Measurements from ENCODE around the gene NUP93. TPM values are rescaled to one million over a fixed set of nuclear protein-coding genes. Genes with fewer than 3 reads are reported as not detected.
A peak's percentile ranks its signal among the peaks of the same experiment; 100 is the strongest.

The NUP93 gene
- polyA plus RNA-seq, 1 of the 3 experiments (the other 2 are of a cell fraction): 43.1 TPM

DNA sequence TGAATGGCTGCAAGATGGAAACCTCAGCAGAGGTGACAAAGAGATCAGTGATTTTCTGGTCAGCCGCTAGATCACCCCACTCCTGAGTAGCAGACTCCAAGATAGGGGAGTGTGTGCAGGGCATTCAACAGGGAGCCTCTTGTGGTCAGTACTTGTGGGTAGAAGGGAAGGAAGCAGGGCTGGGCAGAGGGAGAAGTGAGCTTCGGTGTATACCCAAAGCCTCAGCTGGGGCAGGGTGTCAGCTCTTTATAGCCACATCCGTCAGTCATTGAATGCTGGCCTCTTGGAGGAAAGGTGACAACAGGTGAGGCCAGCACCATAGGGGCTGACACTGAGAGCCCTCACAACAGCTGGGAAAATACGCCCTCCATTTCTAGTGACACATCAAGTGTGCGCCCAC, 132.8 kb downstream of the NUP93 start:
- no peak overlapping the region for H3K4me2 ChIP-seq
- H3K27me3 ChIP-seq (ENCODE audit: insufficient read depth): no peaks in the 10 kb centered on the region
- peaks cover 0 to 32% of the 10 kb centered on the region in 2 experiments; a peak in 1 of 4 replicates for H3K4me1 ChIP-seq (ENCODE audit: control insufficient read depth in 1 of 2, insufficient read depth in 2 of 2, low read depth in 1 of 2, low read length in 1 of 2)
- no peaks in the 10 kb centered on the region for H3K36me3 ChIP-seq (replicated peaks in 1 of 2; ENCODE audit: control insufficient read depth in 1 of 2, insufficient read depth in 2 of 2, low read length in 1 of 2)
- no peak overlapping the region for H2AFZ ChIP-seq (ENCODE audit: low read depth)
- H4K20me1 ChIP-seq (ENCODE audit: insufficient read depth): no peaks in the 10 kb centered on the region
- H3K9ac ChIP-seq: no peak overlapping the region
- no peaks in the 10 kb centered on the region for H3K79me2 ChIP-seq (ENCODE audit: insufficient read depth)
- ChIA-PET POLR2A (interaction anchor here (1.0 to 1.3 kb wide), 2 partner anchors 69 to 85 kb away, joined by 3 to 5 read pairs; partner anchors contain the start of gene HERPUD1), CTCF (interaction anchor here (0.7 to 2.0 kb wide), 9 partner anchors 9 to 102 kb away, joined by 3 to 7 read pairs (median 4); no protein-coding TSS in a partner anchor)
- H3K9me3 ChIP-seq: no peaks in the 10 kb centered on the region
- 98% methylated on average over 5 of the region's 5 CpGs for WGBS (ENCODE audit: low lambda C conversion rate)
- no peaks in the 10 kb centered on the region for H3K9me2 ChIP-seq
- TF ChIP-seq TEAD4 (IDR thresholded peaks at IDR 0.05; ENCODE audit: borderline replicate concordance, insufficient read depth) (no peak), MEF2A (IDR thresholded peaks at IDR 0.05; ENCODE audit: borderline replicate concordance, low read depth) (no peak), POLR2AphosphoS5 (IDR thresholded peaks at IDR 0.05; ENCODE audit: low read depth, low read length) (no peak), SIN3A (IDR thresholded peaks at IDR 0.05; ENCODE audit: borderline replicate concordance, low read depth, low read length) (no peak), JUND (IDR thresholded peaks at IDR 0.05) (no peak), MAX (IDR thresholded peaks at IDR 0.05; ENCODE audit: low read depth) (no peak), USF1 (IDR thresholded peaks at IDR 0.05; ENCODE audit: borderline replicate concordance, low read depth) (no peak), RXRA (IDR thresholded peaks at IDR 0.05; ENCODE audit: borderline replicate concordance, low read depth) (no peak), EP300 (IDR thresholded peaks at IDR 0.05; ENCODE audit: borderline replicate concordance in 1 of 2, low read depth in 1 of 2, low read length in 1 of 2) (no peak), EZH2phosphoT487 (IDR thresholded peaks at IDR 0.05; ENCODE audit: borderline replicate concordance, low read depth) (no peak), IRF3 (IDR thresholded peaks at IDR 0.05; ENCODE audit: low read depth, low read length) (no peak), FOXM1 (IDR thresholded peaks at IDR 0.05; ENCODE audit: low read depth) (no peak), NFIC (IDR thresholded peaks at IDR 0.05; ENCODE audit: borderline replicate concordance) (no peak)
- no peak overlapping the region for H3K27ac ChIP-seq (ENCODE audit: low read depth in 2 of 2, low read length in 1 of 2)
- DNase-seq: no peak
- no peaks in the 10 kb centered on the region for H3F3A ChIP-seq (replicated peaks; ENCODE audit: insufficient read depth)
- H3K4me3 ChIP-seq (ENCODE audit: low read depth in 2 of 2, low read length in 1 of 2): no peak overlapping the region

- H3K4me1 ChIP-seq (ENCODE audit: control insufficient read depth in 1 of 2, insufficient read depth in 2 of 2, low read depth in 1 of 2, low read length in 1 of 2): peaks cover 0 to 32% of the 10 kb centered on the region in 2 experiments; a peak in 1 of 4 replicates
Observed at GRCh38 chr16:56864960-56865359, 135.0 kb downstream of the NUP93 start, which contains the start of gene SLC12A3. Gene SLC12A3, plus strand, starts transcription at chr16:56865207. Its CDS starts 29 bp downstream, at chr16:56865236.

More at GRCh38 chr16:56864960-56865359, 135.0 kb downstream of the NUP93 start, which contains the start of gene SLC12A3:
- H3K27me3 ChIP-seq (ENCODE audit: insufficient read depth): no peaks in the 10 kb centered on the region
- no peak within 1 kb of the TSS for H3K9ac ChIP-seq
- no peaks in the 10 kb centered on the region for H3K36me3 ChIP-seq (replicated peaks in 1 of 2; ENCODE audit: control insufficient read depth in 1 of 2, insufficient read depth in 2 of 2, low read length in 1 of 2)
- ChIA-PET POLR2A (interaction anchor here (1.1 kb wide), 1 partner anchor 69 kb away, joined by 3 read pairs; no protein-coding TSS in a partner anchor), CTCF (interaction anchor here (0.9 to 5.1 kb wide), 4 partner anchors 35 to 99 kb away, joined by 3 to 56 read pairs (median 5); no protein-coding TSS in a partner anchor)
- no peak within 1 kb of the TSS for H3K4me2 ChIP-seq
- H3F3A ChIP-seq (replicated peaks; ENCODE audit: insufficient read depth): no peaks in the 10 kb centered on the region
- TF ChIP-seq GABPA (IDR thresholded peaks at IDR 0.05; ENCODE audit: low read depth) (no peak), MAX (IDR thresholded peaks at IDR 0.05; ENCODE audit: low read depth) (no peak), GATA2 (CRISPR knock-in tag; IDR thresholded peaks at IDR 0.05) (peak; percentile 70), RCOR1 (IDR thresholded peaks at IDR 0.05; ENCODE audit: low read length) (0 out of 2 replicates have a peak, but pooled peaks have one; percentile 12), FOXJ3 (CRISPR knock-in tag; IDR thresholded peaks at IDR 0.05) (no peak), FOSL2 (IDR thresholded peaks at IDR 0.05; ENCODE audit: borderline replicate concordance, low read depth) (no peak), TCF12 (IDR thresholded peaks at IDR 0.05) (no peak), ELF1 (IDR thresholded peaks at IDR 0.05) (no peak), EZH2phosphoT487 (IDR thresholded peaks at IDR 0.05; ENCODE audit: borderline replicate concordance, low read depth) (no peak), EP300 (IDR thresholded peaks at IDR 0.05; ENCODE audit: borderline replicate concordance in 1 of 2, low read depth in 1 of 2, low read length in 1 of 2) (peak in 1 of 2 experiments; percentile 26; a peak in 1 of 4 replicates)
- H3K27ac ChIP-seq (ENCODE audit: low read depth in 2 of 2, low read length in 1 of 2): no peak within 1 kb of the TSS
- 60% methylated on average over 5 of the region's 12 CpGs for WGBS (ENCODE audit: low lambda C conversion rate)
- DNase-seq: peak; percentile 64
- H2AFZ ChIP-seq (ENCODE audit: low read depth): no peak within 1 kb of the TSS
- H3K9me3 ChIP-seq: no peaks in the 10 kb centered on the region
- no peaks in the 10 kb centered on the region for H3K79me2 ChIP-seq (ENCODE audit: insufficient read depth)
- no peak within 1 kb of the TSS for H3K4me3 ChIP-seq (ENCODE audit: low read depth in 2 of 2, low read length in 1 of 2)
- no peaks in the 10 kb centered on the region for H4K20me1 ChIP-seq (ENCODE audit: insufficient read depth)
- H3K9me2 ChIP-seq: no peaks in the 10 kb centered on the region
